Measurements from ENCODE around the gene FMOD. TPM values are rescaled to one million over a fixed set of nuclear protein-coding genes. Genes with fewer than 3 reads are reported as not detected.

The FMOD gene
- total RNA-seq = not detected

DNA sequence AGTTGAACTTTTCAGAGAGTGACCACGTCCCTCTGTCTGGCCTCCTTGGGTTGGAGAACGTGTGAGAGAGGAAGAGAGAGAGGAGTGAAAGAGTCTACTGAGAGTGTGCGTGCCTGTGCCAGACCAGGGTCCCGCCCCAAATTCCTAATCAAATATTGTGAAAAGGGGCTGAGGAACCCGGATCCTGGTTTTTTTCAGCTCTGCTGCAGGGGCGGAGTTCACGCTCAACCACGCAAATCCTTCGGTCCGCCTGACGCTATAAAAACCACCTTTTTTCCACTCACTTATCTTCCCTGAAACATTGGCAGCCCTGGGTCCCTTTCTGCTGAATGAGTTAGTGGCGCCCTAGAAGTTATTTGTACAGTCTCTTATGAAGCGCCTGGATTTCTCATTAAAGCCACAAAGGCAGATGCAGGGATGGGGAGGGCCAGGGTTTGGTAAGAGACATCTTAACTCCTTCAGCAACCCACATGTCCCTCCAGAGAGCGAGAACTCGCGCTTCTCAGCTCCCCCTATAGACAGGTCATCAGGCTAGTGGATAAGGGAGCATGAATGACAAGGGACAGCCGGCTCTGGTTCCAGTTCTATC, at the start of gene FMOD:
FMOD (minus strand) TSS at position 86 of the 589 bp plus-strand sequence. CDS start 2,852 bp downstream, outside the sequence.
- H3K36me3 Mint-ChIP-seq (ENCODE audit: low read depth) = no peaks in the 10 kb centered on the region
- H3K27ac Mint-ChIP-seq = no peak within 1 kb of the TSS
- no peak within 1 kb of the TSS for H3K4me3 Mint-ChIP-seq
- no peak for DNase-seq
- ChIA-PET POLR2A (no interaction called here), CTCF (interaction anchor here (0.7 to 2.8 kb wide), 4 partner anchors 9 to 84 kb away, joined by 3 to 14 read pairs (median 4); no protein-coding TSS in a partner anchor)
- H3K27me3 Mint-ChIP-seq = peaks cover 26% of the 10 kb centered on the region
- H3K4me1 Mint-ChIP-seq = no peaks in the 10 kb centered on the region
- H3K9me3 Mint-ChIP-seq = no peaks in the 10 kb centered on the region

DNA sequence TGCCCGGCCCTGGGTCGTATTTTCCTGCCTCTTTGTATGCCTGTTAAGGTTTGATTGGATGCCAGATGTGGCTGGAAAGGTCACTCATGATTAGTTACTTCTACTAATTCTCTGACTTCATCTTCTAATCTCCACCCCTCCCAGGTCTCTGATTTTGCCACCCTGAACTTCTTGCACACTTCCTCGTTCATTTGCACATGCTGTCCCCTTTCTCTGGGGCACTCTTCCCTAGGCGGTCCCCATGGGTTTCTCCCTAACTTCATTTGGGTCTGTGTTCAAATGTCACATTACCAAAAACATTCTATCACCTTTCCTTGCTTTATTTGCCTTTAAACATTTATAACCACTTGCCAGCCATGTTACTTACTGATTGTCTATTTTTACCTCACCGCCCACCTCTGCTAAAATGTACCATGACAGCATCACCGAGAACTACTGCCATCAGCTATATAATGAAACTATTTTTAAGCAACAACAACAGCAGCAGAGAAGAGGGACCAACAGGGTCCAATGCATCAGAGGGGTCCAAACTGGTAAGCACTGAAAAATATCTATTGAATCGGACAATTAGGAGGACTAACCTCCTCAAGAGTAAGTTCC, 45.8 kb upstream of the FMOD start:
- no peak overlapping the region for H3K27ac Mint-ChIP-seq
- POLR2A ChIA-PET = no interaction called here
- CTCF ChIA-PET = no interaction called here

DNA sequence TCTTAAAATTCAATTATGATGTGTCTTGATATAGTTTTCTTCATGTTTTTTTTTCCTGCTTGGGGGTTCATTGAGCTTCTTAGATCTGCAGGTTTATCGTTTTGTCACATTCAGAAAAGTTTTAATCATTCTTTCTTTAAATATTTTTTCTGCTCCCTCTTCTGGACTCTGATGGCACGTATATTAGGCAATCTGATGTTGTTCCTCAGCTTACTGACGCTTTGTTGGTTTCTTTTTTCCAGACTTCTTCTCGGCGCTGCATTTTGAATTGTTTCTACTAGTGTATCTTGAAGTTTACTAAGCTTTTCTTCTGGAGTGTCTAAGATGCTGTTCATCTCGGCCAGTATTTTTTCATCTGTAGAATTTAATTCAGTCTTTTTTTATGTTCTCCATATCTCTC, 44.8 kb upstream of the FMOD start:
- POLR2A ChIA-PET = interaction anchor here (0.6 kb wide), 1 partner anchor 49 kb away, joined by 3 read pairs; no protein-coding TSS in a partner anchor
- no peaks in the 10 kb centered on the region for H3K4me1 Mint-ChIP-seq
- H3K36me3 Mint-ChIP-seq (ENCODE audit: low read depth) = no peaks in the 10 kb centered on the region
- DNase-seq = no peak
- peaks cover 24% of the 10 kb centered on the region for H3K27me3 Mint-ChIP-seq
- H3K4me3 Mint-ChIP-seq = no peak overlapping the region
- H3K9me3 Mint-ChIP-seq = no peaks in the 10 kb centered on the region
- no peak overlapping the region for H3K27ac Mint-ChIP-seq
- CTCF ChIA-PET = no interaction called here

More for the DNA sequence above, 45.8 kb upstream of the FMOD start:
- Mint-ChIP-seq H3K4me1 (no peaks in the 10 kb centered on the region), H3K36me3 (ENCODE audit: low read depth) (no peaks in the 10 kb centered on the region), H3K4me3 (no peak overlapping the region), H3K27me3 (peaks cover 23% of the 10 kb centered on the region), H3K9me3 (no peaks in the 10 kb centered on the region)
- DNase-seq = no peak

DNA sequence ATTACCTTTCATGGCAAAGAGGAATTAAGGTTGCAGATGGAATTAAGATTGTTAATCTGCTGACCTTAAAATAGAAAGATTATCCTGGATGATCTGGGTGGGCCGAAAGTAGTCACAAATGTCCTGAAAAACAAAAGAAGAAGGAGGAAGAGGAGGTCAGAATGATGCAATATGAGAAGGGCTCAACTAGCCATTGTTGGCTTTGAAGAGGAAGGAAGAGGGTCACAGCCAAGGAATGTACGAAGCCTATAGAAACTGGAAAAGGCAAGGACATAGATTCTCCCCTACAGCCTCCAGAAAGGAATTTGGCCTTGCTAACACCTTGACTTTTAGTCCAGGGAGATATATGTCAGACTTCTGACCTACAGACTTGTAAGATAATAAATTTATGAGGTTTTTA, 39.4 kb upstream of the FMOD start:
- H3K4me1 Mint-ChIP-seq = no peaks in the 10 kb centered on the region
- ChIA-PET POLR2A (no interaction called here), CTCF (no interaction called here)
- no peaks in the 10 kb centered on the region for H3K36me3 Mint-ChIP-seq (ENCODE audit: low read depth)
- no peaks in the 10 kb centered on the region for H3K9me3 Mint-ChIP-seq
- no peak overlapping the region for H3K4me3 Mint-ChIP-seq
- peaks cover 31% of the 10 kb centered on the region for H3K27me3 Mint-ChIP-seq
- DNase-seq = no peak
- H3K27ac Mint-ChIP-seq = no peak overlapping the region

DNA sequence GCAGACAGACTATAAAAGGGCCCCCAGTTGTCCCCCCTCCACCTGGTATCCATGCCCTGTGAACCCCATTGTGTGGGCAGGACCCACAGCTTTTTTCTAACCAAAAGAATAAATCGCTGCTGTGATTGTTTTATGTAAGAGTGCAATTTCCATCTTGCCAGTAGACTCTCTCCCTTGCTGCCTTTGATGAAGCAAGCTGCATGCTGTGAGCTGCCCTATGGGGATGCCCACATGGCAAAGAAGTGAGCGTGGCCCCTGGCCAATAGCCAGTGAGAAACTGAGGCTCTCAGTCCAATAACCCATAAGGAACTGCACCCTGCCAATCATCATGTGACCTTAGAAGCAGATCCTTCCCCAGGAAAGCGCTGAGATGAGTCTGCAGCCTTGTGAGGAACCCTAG, 37.8 kb upstream of the FMOD start:
- no peaks in the 10 kb centered on the region for H3K9me3 Mint-ChIP-seq
- no peak for DNase-seq
- no peak overlapping the region for H3K27ac Mint-ChIP-seq
- no peak overlapping the region for H3K4me3 Mint-ChIP-seq
- H3K36me3 Mint-ChIP-seq (ENCODE audit: low read depth) = no peaks in the 10 kb centered on the region
- ChIA-PET POLR2A (interaction anchor here (0.6 kb wide), 1 partner anchor 1301 kb away, joined by 3 read pairs; no protein-coding TSS in a partner anchor), CTCF (interaction anchor here (1.8 kb wide), 1 partner anchor 22 kb away, joined by 3 read pairs; no protein-coding TSS in a partner anchor)
- peaks cover 35% of the 10 kb centered on the region for H3K27me3 Mint-ChIP-seq
- H3K4me1 Mint-ChIP-seq = no peaks in the 10 kb centered on the region

DNA sequence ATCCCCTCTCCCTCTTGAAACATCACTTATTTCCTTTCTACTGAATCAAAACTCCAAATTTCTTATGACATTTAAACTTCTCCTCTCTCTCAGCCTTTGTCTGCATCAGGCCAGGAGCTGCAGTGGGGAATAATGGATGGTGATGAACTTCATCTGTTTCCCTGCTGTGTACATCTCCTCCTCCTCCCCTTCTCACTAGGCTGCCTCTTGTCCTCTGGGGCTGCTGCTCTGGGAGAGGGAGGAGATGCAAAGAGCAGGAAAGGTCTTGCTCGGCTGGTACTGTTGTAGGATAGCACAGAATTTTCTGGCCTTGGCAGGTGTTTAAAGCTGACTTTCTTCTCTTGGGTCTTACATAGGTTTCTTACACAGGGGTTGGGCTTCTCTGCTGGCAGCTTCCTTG, 31.1 kb upstream of the FMOD start:
- peaks cover 25% of the 10 kb centered on the region for H3K27me3 Mint-ChIP-seq

DNA sequence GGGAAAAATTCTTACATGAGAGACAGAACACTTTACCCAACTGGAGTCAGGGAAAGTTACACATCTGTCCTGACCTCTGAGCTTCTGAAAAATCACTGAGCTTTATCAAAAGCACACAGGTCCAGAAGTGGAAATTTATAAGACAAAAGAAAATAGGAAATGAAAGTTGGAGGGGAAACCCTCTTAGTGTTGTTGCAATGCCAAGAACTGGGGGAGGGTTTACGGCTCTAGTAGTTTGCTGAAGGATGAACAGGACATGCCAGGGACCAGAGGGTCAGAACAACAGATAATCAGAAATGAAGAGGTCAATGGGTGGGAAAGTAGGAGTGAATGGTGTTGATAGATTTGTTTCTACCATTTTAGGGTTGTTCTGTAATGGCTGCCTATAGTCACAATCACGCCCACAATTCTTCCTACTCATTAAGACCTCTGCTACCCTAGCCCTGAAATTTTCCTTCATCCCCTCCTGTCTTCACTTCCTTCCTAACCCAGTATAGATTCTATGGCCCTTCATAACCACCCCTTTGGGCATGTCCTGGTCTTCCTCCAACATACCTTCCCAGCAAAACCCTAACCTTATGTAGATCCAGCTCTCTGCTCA, 30.3 kb upstream of the FMOD start:
- CTCF ChIA-PET = interaction anchor here (1.3 kb wide), 1 partner anchor 114 kb away, joined by 4 read pairs; no protein-coding TSS in a partner anchor
- Mint-ChIP-seq H3K4me1 (no peaks in the 10 kb centered on the region), H3K4me3 (no peak overlapping the region), H3K9me3 (no peaks in the 10 kb centered on the region), H3K27me3 (peaks cover 25% of the 10 kb centered on the region), H3K27ac (no peak overlapping the region), H3K36me3 (ENCODE audit: low read depth) (no peaks in the 10 kb centered on the region)
- POLR2A ChIA-PET = no interaction called here
- DNase-seq = no peak

More for the DNA sequence above, 31.1 kb upstream of the FMOD start:
- Mint-ChIP-seq H3K9me3 (no peaks in the 10 kb centered on the region), H3K4me3 (no peak overlapping the region), H3K4me1 (no peaks in the 10 kb centered on the region), H3K36me3 (ENCODE audit: low read depth) (no peaks in the 10 kb centered on the region), H3K27ac (no peak overlapping the region)
- no peak for DNase-seq
- POLR2A ChIA-PET = no interaction called here
- CTCF ChIA-PET = interaction anchor here (0.9 kb wide), 1 partner anchor 58 kb away, joined by 3 read pairs; no protein-coding TSS in a partner anchor

DNA sequence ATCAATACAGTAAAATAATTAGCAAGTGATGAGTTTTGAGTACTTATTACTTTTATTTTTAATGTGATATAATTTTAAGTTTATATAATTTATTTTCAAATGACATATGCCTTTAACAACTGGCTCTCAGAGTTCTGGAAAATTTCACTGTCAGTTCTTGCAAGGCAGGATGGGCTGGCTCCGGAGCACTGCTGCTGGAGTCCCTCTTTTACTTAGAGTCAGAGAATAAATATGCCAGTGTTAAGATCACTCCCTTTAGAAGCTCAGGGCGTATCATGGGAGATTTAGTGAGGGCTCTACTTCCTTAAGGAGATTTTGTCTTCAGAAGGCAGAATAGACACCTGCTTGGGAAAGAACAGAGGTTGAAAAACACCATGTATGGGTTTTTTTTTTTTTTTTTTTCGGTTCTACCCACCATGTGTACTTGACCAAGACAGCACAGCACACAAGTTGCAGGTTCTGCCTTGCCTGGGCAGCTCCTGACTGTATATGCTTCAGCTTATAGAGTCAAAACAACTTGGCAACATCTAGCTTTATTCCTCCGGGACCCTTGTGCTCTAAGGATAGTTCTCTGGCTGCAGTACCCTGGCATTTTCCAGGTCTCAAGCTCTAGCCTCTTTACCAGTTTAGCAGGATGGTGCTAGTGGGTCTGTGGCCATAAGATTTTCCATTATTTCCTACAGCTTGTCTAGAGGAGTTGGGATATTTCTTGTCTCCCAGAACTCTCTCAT, 29.7 kb upstream of the FMOD start:
- Mint-ChIP-seq H3K4me3 (no peak overlapping the region), H3K27me3 (peaks cover 25% of the 10 kb centered on the region), H3K27ac (no peak overlapping the region), H3K36me3 (ENCODE audit: low read depth) (no peaks in the 10 kb centered on the region), H3K9me3 (no peaks in the 10 kb centered on the region), H3K4me1 (no peaks in the 10 kb centered on the region)
- DNase-seq = no peak
- CTCF ChIA-PET = interaction anchor here (0.6 to 1.3 kb wide), 4 partner anchors 97 to 175 kb away, joined by 3 to 4 read pairs (median 3); no protein-coding TSS in a partner anchor
- POLR2A ChIA-PET = no interaction called here

DNA sequence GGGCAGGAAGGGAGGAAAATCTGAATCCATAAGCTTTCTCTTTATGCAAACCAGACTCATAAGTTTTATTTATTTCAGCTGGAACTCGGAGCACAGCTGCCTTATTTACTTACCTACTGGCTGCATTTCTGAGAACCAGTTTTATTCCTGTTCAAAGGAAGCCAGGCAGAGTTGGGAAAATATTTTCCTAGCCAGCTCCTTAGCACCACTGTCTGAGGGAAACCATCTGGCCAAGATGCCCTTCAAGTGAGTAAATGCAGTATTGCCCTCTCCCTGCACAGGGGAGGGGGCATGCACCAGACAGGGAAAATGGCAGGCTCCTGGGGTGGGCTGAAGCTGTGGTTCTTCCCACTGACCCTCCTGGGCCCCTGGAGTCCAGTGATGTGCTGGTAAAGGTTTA, 28.9 kb upstream of the FMOD start:
- POLR2A ChIA-PET = no interaction called here
- Mint-ChIP-seq H3K27me3 (peaks cover 23% of the 10 kb centered on the region), H3K4me1 (no peaks in the 10 kb centered on the region), H3K36me3 (ENCODE audit: low read depth) (no peaks in the 10 kb centered on the region), H3K4me3 (no peak overlapping the region), H3K27ac (no peak overlapping the region), H3K9me3 (no peaks in the 10 kb centered on the region)
- CTCF ChIA-PET = interaction anchor here (0.9 to 1.3 kb wide), 3 partner anchors 21 to 98 kb away, joined by 3 read pairs; no protein-coding TSS in a partner anchor
- DNase-seq = no peak

DNA sequence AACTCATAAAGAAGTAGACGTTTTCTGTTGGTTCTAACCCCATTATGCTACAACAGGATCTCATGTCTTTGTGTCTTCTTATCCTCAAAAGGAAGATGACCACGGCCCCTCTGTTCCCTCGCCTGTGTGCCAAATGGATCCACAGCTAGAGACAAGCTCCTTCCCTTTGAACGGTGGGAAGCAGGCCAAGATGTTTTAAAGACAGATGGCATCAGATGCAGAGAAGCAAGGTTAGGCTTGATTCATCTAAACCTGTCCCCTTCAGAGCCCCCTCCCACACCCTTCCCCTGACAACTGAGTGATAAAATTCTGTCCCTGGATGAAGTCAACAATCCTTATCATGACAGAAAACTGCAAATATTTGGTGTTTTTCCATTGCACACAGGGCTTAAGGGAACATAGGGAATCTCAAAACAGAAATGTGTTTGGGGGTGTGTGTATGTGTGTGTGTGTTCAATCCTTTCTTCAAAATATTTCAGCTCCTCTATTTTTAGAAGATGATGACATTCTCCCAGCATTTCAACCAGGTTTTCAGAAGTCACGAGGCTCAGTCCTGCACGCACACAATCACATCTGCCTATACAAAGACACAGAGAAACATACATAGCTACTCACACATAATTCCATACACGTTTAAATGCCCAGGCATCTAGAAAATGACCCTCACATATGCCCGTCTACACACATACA, 27.8 kb upstream of the FMOD start:
- POLR2A ChIA-PET = no interaction called here

DNA sequence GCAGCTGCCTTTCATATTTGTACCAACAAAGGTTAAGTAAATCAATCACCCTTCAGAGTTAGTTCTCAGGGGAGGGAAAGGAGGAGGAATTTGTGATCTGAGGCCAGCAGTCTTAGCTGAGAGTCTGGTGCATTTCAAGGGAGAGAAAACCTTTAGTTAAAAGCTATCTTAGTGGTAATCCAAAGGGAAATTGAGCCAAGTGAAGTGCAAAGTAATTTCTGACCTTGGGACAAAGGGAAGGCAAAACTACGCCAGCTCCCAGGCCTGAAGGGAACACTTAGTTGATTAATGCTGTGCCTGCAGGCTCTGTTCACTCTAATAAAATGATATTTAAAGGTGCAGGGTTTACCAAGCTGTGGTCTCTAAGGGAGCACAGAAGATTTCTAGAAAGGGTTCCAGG, 23.1 kb upstream of the FMOD start:
- CTCF ChIA-PET = no interaction called here
- H3K36me3 Mint-ChIP-seq (ENCODE audit: low read depth) = no peaks in the 10 kb centered on the region
- no peak overlapping the region for H3K4me3 Mint-ChIP-seq
- H3K27ac Mint-ChIP-seq = no peak overlapping the region
- H3K4me1 Mint-ChIP-seq = no peaks in the 10 kb centered on the region
- H3K27me3 Mint-ChIP-seq = peaks cover 10% of the 10 kb centered on the region
- DNase-seq = no peak
- POLR2A ChIA-PET = no interaction called here
- H3K9me3 Mint-ChIP-seq = no peaks in the 10 kb centered on the region

More for the DNA sequence above, 27.8 kb upstream of the FMOD start:
- no peaks in the 10 kb centered on the region for H3K36me3 Mint-ChIP-seq (ENCODE audit: low read depth)
- H3K9me3 Mint-ChIP-seq = no peaks in the 10 kb centered on the region
- no peaks in the 10 kb centered on the region for H3K4me1 Mint-ChIP-seq
- CTCF ChIA-PET = interaction anchor here (0.9 to 1.4 kb wide), 3 partner anchors 23 to 64 kb away, joined by 3 read pairs; no protein-coding TSS in a partner anchor
- peaks cover 21% of the 10 kb centered on the region for H3K27me3 Mint-ChIP-seq
- H3K27ac Mint-ChIP-seq = peak overlapping the region; percentile 19
- DNase-seq = no peak
- no peak overlapping the region for H3K4me3 Mint-ChIP-seq

DNA sequence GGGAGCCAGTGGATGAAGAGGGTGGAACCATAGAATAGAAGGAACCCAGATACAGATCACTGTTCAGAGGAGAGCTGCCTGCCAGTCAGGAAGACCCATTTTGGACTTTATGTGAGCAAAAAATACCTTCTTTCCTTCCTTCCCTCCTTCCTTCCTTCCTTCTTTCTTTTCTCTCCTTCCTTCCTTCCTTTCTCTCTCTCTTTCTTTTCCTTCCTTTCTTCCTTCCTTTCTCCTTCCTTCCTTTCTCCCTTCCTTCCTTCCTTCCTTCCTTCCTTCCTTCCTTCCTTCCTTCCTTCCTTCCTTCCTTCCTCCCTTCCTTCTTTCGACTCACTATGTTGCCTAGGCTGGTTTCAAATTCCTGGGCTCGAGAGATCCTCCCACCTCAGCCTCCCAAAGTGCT, 22.1 kb upstream of the FMOD start:
- Mint-ChIP-seq H3K4me1 (no peaks in the 10 kb centered on the region), H3K36me3 (ENCODE audit: low read depth) (no peaks in the 10 kb centered on the region), H3K27me3 (peaks cover 7% of the 10 kb centered on the region), H3K9me3 (no peaks in the 10 kb centered on the region), H3K27ac (no peak overlapping the region), H3K4me3 (no peak overlapping the region)
- ChIA-PET POLR2A (no interaction called here), CTCF (no interaction called here)
- no peak for DNase-seq

Data from activated CD4-positive, alpha-beta T cell treated with anti-CD3 and anti-CD28 coated beads, Interleukin-2, amount 10 ng/mL, durations not matched to agents 7 days and 5 days (primary cell).